ENCODE results near the gene PVRIG. TPM values are rescaled to one million over a fixed set of nuclear protein-coding genes. Genes with fewer than 3 reads are reported as not detected.
"Not testable (repeated sequence)": the region's sequence is repeated elsewhere in the genome, so short reads cannot be mapped to it uniquely, and the experiment has no call there.

The PVRIG gene
- total RNA-seq, 5 donors from 2014 or later (not counting 1 experiment from before 2014, with no cell fraction given), result 45.0 to 96.8 (median 78.0) TPM

DNA sequence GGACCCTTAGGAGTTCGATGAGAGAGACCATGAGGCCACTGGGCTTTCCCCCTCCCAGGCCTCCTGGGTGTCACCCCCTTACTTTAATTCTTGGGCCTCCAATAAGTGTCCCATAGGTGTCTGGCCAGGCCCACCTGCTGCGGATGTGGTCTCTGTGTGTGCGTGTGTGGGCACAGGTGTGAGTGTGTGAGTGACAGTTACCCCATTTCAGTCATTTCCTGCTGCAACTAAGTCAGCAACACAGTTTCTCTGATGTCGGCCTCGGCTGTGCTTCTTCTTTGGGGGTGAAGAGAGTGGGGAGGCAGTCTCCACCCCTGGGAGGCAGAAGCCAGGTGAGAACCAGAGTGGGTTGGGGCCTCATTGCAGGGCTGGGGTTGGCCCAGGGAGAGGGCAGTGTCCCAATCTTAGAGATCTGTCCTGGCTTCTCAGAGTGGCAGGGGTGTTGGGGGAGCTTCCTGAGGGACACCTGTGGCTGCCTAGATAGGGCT is 1.5 kb downstream of the PVRIG start:
- ATAC-seq (replicated peaks in 1 of 4) (peak; percentile 66 to 76 (median 68)), DNase-seq (peak; percentile 53 to 90 (median 83))
- H3K27ac ChIP-seq (ENCODE audit: low read length), result peak overlapping the region; percentile 98
- no peaks in the 10 kb centered on the region for H3K27me3 ChIP-seq (replicated peaks in 1 of 2; ENCODE audit: control insufficient read depth in 2 of 2, extremely low read depth in 1 of 2, insufficient read depth in 2 of 2, low read length in 1 of 2)
- CTCF ChIA-PET, result interaction anchor here in 1 of 2 donors (1.3 kb wide), 1 partner anchor 31 kb away, joined by 4 read pairs; no protein-coding TSS in a partner anchor
- H3K9me3 ChIP-seq, result no peaks in the 10 kb centered on the region
- peaks cover 13 to 82% of the 10 kb centered on the region in 2 experiments for H3K4me1 ChIP-seq (ENCODE audit: control insufficient read depth in 1 of 2, extremely low read depth in 1 of 2, insufficient read depth in 2 of 2, low read length in 2 of 2)
- Mint-ChIP-seq H3K4me3 (peak overlapping the region; percentile 87 to 93 (median 92)), H3K27me3 (no peaks in the 10 kb centered on the region), H3K9me3 (no peaks in the 10 kb centered on the region), H3K4me1 (peaks cover 68 to 79% (median 74%) of the 10 kb centered on the region in 3 donors), H3K27ac (peak overlapping the region; percentile 98 to 99), H3K36me3 (peaks cover 27% of the 10 kb centered on the region)
- H3K4me3 ChIP-seq (ENCODE audit: control insufficient read depth in 1 of 2, extremely low read depth in 1 of 2, low read length in 1 of 2), result peak overlapping the region; percentile 75 to 92
- H3K36me3 ChIP-seq (ENCODE audit: control insufficient read depth in 2 of 2, extremely low read depth in 1 of 2, insufficient read depth in 1 of 2, low read length in 1 of 2), result peaks cover 2 to 31% of the 10 kb centered on the region in 2 donors
- POLR2A ChIA-PET, result no interaction called here
- WGBS (ENCODE audit: insufficient coverage), result 3% methylated on average over 5 of the region's 5 CpGs

DNA sequence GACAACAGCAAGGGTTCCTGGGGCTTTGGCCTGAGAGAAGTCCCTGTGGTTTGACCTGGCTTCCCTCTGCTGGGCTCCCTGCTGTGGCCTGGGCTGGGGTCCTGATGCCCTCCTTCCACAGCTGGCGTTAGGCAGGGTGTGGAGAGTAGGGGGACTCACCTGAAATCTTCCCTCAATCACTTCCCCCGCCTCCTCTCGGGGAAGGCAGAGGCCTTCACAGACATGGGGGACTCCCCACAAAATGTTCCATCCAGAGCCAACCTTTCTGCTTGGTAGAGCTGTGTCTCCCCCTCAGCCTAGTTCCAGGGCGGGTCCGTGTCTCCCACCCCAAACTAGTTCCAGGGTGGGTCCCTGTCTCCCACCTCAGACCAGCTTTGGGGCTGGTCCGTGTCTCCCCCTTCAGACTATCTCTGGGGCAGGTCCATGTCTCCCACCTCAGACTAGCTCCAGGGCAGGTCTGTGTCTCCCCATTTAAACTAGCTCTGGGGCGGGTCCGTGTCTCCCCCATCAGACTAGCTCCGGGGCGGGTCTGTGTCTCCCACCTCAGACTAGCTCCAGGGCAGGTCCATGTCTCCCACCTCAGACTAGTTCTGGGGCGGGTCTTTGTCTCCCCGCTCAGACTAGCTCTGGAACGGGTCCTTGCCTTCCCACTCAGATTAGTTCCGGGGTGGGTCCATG is 2.2 kb downstream of the PVRIG start:
- ChIA-PET CTCF (interaction anchor here (0.6 kb wide), 2 partner anchors 11 to 65 kb away, joined by 3 read pairs; no protein-coding TSS in a partner anchor), POLR2A (interaction anchor here in 1 of 2 donors (0.8 kb wide), 1 partner anchor 384 kb away, joined by 3 read pairs; no protein-coding TSS in a partner anchor)
- H3K9me3 Mint-ChIP-seq, result no peaks in the 10 kb centered on the region
- H3K36me3 Mint-ChIP-seq, result peaks cover 27% of the 10 kb centered on the region
- ATAC-seq (replicated peaks in 1 of 4) (no peak), DNase-seq (peak in 11 of 35 experiments; percentile 18 to 59 (median 28))
- 32% methylated on average over 13 of the region's 14 CpGs for WGBS (ENCODE audit: insufficient coverage)
- Histone ChIP-seq H3K4me1 (ENCODE audit: control insufficient read depth in 1 of 2, extremely low read depth in 1 of 2, insufficient read depth in 2 of 2, low read length in 2 of 2) (peaks cover 13 to 82% of the 10 kb centered on the region in 2 experiments), H3K4me3 (ENCODE audit: control insufficient read depth in 1 of 2, extremely low read depth in 1 of 2, low read length in 1 of 2) (peak overlapping the region; percentile 75 to 92), H3K9me3 (no peaks in the 10 kb centered on the region), H3K27me3 (replicated peaks in 1 of 2; ENCODE audit: control insufficient read depth in 2 of 2, extremely low read depth in 1 of 2, insufficient read depth in 2 of 2, low read length in 1 of 2) (no peaks in the 10 kb centered on the region), H3K27ac (ENCODE audit: low read length) (peak overlapping the region; percentile 98), H3K36me3 (ENCODE audit: control insufficient read depth in 2 of 2, extremely low read depth in 1 of 2, insufficient read depth in 1 of 2, low read length in 1 of 2) (peaks cover 2 to 31% of the 10 kb centered on the region in 2 donors)
- peak overlapping the region; percentile 98 to 99 for H3K27ac Mint-ChIP-seq
- no peaks in the 10 kb centered on the region for H3K27me3 Mint-ChIP-seq
- H3K4me1 Mint-ChIP-seq, result peaks cover 68 to 77% (median 75%) of the 10 kb centered on the region in 3 donors
- H3K4me3 Mint-ChIP-seq, result peak overlapping the region; percentile 87 to 93 (median 92)

DNA sequence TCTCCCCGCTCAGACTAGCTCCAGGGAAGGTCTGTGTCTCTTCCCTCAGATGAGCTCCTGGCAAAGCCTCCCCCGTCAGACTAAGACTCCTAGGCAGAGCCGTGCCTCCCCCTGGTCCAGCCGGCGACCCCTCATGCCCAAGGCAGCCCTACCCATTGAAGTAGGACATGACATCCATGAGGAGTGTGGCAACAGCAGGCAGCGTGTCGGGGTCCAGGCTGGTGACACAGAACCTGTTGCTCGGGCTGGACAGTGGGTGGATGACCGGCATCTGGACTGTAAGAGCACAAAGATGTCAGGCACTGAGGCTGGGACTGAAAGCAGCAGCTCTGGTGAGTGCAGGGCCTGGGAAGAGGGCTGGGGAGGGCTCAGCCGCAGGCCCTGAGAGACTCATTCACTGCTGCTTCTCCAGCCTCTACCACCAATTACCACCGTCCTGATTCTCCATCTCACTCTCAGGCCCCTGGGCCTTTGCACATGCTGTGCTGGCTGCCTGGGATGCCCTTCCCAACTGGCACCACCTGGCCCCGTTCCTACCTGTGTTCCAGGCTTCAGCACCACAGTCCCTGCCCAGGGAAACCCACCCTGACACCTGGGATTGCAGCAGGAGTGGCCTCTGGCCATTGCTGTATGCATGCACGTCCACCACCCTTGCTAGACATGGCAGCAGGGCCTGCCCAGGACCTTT is 2.8 kb downstream of the PVRIG start:
- peaks cover 13 to 76% of the 10 kb centered on the region in 2 experiments for H3K4me1 ChIP-seq (ENCODE audit: control insufficient read depth in 1 of 2, extremely low read depth in 1 of 2, insufficient read depth in 2 of 2, low read length in 2 of 2)
- Mint-ChIP-seq H3K4me3 (peak overlapping the region; percentile 87 to 93 (median 92)), H3K4me1 (peaks cover 64 to 72% (median 71%) of the 10 kb centered on the region in 3 donors), H3K9me3 (no peaks in the 10 kb centered on the region), H3K36me3 (peaks cover 27% of the 10 kb centered on the region), H3K27me3 (no peaks in the 10 kb centered on the region), H3K27ac (peak overlapping the region; percentile 98 to 99)
- 74% methylated on average over 10 of the region's 13 CpGs for WGBS (ENCODE audit: insufficient coverage)
- peak overlapping the region; percentile 98 for H3K27ac ChIP-seq (ENCODE audit: low read length)
- H3K4me3 ChIP-seq (ENCODE audit: control insufficient read depth in 1 of 2, extremely low read depth in 1 of 2, low read length in 1 of 2), result peak overlapping the region; percentile 75 to 92
- ATAC-seq (replicated peaks in 1 of 4), result no peak
- DNase-seq, result no peak
- H3K36me3 ChIP-seq (ENCODE audit: control insufficient read depth in 2 of 2, extremely low read depth in 1 of 2, insufficient read depth in 1 of 2, low read length in 1 of 2), result peaks cover 2 to 31% of the 10 kb centered on the region in 2 donors
- H3K9me3 ChIP-seq, result no peaks in the 10 kb centered on the region
- no peaks in the 10 kb centered on the region for H3K27me3 ChIP-seq (replicated peaks in 1 of 2; ENCODE audit: control insufficient read depth in 2 of 2, extremely low read depth in 1 of 2, insufficient read depth in 2 of 2, low read length in 1 of 2)
- ChIA-PET POLR2A (interaction anchor here (0.6 to 0.8 kb wide), 2 partner anchors 75 to 384 kb away, joined by 3 read pairs; no protein-coding TSS in a partner anchor), CTCF (interaction anchor here (0.6 kb wide), 2 partner anchors 12 to 65 kb away, joined by 3 read pairs; no protein-coding TSS in a partner anchor)

DNA sequence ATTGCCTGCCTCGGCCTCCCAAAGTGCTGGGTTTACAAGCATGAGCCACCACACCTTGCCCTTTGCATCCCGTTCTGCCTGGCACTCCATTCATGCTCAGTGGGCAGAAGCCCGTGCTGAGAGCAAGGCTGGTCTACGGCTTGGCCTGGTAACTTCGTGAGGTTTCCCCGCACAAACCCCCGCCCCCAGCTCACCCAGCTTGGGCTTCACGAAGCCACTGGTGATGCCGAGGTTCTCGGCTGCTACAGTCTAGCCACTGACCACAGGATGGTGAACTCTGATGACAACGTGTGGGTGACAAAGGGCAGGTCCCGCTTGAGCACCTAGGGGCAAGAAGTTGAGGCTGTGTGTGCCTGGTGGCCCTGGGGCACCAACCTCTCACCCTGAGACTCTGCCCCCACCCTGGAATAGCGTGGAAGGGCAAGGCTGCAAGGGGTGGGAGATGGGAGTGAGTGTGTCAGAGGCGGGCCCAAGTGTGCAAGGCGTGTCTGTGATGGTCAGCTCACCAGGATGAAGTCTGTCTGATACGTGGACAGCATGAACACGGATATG is 3.7 kb downstream of the PVRIG start:
- H3K9me3 ChIP-seq; H3K4me3 ChIP-seq (ENCODE audit: control insufficient read depth in 1 of 2, extremely low read depth in 1 of 2, low read length in 1 of 2); POLR2A ChIA-PET; H3K9me3 Mint-ChIP-seq; H3K27me3 ChIP-seq (replicated peaks in 1 of 2; ENCODE audit: control insufficient read depth in 2 of 2, extremely low read depth in 1 of 2, insufficient read depth in 2 of 2, low read length in 1 of 2); CTCF ChIA-PET; H3K27me3 Mint-ChIP-seq; ATAC-seq (replicated peaks in 1 of 4); DNase-seq: not testable (repeated sequence)
- H3K36me3 ChIP-seq (ENCODE audit: control insufficient read depth in 2 of 2, extremely low read depth in 1 of 2, insufficient read depth in 1 of 2, low read length in 1 of 2), result peaks cover 2 to 33% of the 10 kb centered on the region in 2 donors
- peaks cover 27% of the 10 kb centered on the region for H3K36me3 Mint-ChIP-seq
- peak overlapping the region; percentile 49 to 92 (median 87) for H3K4me3 Mint-ChIP-seq
- H3K27ac Mint-ChIP-seq, result peak overlapping the region; percentile 98 to 99
- H3K4me1 ChIP-seq (ENCODE audit: control insufficient read depth in 1 of 2, extremely low read depth in 1 of 2, insufficient read depth in 2 of 2, low read length in 2 of 2), result peaks cover 13 to 70% of the 10 kb centered on the region in 2 experiments
- H3K4me1 Mint-ChIP-seq, result peaks cover 67 to 78% (median 68%) of the 10 kb centered on the region in 3 donors
- peak overlapping the region; percentile 15 for H3K27ac ChIP-seq (ENCODE audit: low read length)
- WGBS (ENCODE audit: insufficient coverage), result 51% methylated on average over 11 of the region's 17 CpGs

DNA sequence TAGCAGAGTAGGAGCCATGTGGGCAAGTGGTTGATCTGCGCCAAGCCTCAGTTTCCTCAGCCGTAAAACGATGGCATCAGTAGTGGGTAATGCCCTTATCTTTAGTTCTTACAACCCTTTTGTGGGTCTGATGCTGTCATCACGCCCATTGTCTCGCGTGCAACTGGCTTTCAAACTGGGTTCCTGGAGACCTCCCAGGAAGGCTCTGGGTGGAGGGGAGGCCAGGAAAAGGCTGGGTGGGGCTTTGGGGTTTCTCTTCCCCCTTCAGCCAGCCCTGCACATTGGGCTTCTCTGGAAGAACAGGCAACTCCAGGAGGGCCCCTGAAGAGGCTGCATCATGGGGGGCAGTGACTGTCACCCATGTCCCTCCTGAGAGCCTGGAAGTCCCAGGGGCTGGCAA is 5.1 kb downstream of the PVRIG start:
- Mint-ChIP-seq H3K27ac (peak overlapping the region; percentile 98 to 99), H3K4me1 (peaks cover 58 to 70% (median 60%) of the 10 kb centered on the region in 3 donors), H3K4me3 (peak overlapping the region in 1 of 3 donors; percentile 92), H3K36me3 (peaks cover 27% of the 10 kb centered on the region)
- POLR2A ChIA-PET; H3K9me3 ChIP-seq; DNase-seq; H3K27me3 ChIP-seq (replicated peaks in 1 of 2; ENCODE audit: control insufficient read depth in 2 of 2, extremely low read depth in 1 of 2, insufficient read depth in 2 of 2, low read length in 1 of 2); H3K9me3 Mint-ChIP-seq; CTCF ChIA-PET; ATAC-seq (replicated peaks in 1 of 4); H3K27me3 Mint-ChIP-seq; H3K4me3 ChIP-seq (ENCODE audit: control insufficient read depth in 1 of 2, extremely low read depth in 1 of 2, low read length in 1 of 2): not testable (repeated sequence)
- Histone ChIP-seq H3K4me1 (ENCODE audit: control insufficient read depth in 1 of 2, extremely low read depth in 1 of 2, insufficient read depth in 2 of 2, low read length in 2 of 2) (peaks cover 13 to 60% of the 10 kb centered on the region in 2 experiments), H3K27ac (ENCODE audit: low read length) (peak overlapping the region; percentile 38), H3K36me3 (ENCODE audit: control insufficient read depth in 2 of 2, extremely low read depth in 1 of 2, insufficient read depth in 1 of 2, low read length in 1 of 2) (peaks cover 2 to 34% of the 10 kb centered on the region in 2 donors)
- WGBS (ENCODE audit: insufficient coverage), result 60% methylated on average over 4 of the region's 6 CpGs
